Astrocyte (in vitro differentiated cells and primary cell): ENCODE measurements around the gene UBALD1. TPM values are rescaled to one million over a fixed set of nuclear protein-coding genes. Genes with fewer than 3 reads are reported as not detected.

ENCODE experiments used
- DNase-seq: peaks from one replicate; pipeline ENCODE4 v3.0.0-alpha.2; 2010; ENCODE audit warnings: low read depth
- FAIRE-seq: peaks from 2 replicates; lab custom pipeline; 2011; peaks lifted over from hg19 to GRCh38; lab: Jason Lieb, UNC
- H2AFZ ChIP-seq: 2 replicates; pipeline ENCODE4 v1.6.0; 2012; ENCODE audit warnings: low read depth, low read length, inconsistent platforms
- H3K27ac ChIP-seq: 2 replicates; pipeline ENCODE4 v1.5.1; 2011; ENCODE audit warnings: low read depth, low read length, inconsistent platforms
- H3K27me3 ChIP-seq: 2 replicates; pipeline ENCODE4 v1.6.0; 2011; ENCODE audit warnings: low read length, inconsistent platforms; ENCODE audit not compliant: insufficient read depth
- H3K36me3 ChIP-seq: 2 replicates; pipeline ENCODE4 v1.5.1; 2011; ENCODE audit warnings: low read length, inconsistent platforms; ENCODE audit not compliant: insufficient read depth
- H3K4me1 ChIP-seq: 2 replicates; pipeline ENCODE4 v1.5.1; 2011; ENCODE audit warnings: low read length, inconsistent platforms; ENCODE audit not compliant: insufficient read depth
- H3K4me2 ChIP-seq: 2 replicates; pipeline ENCODE4 v1.6.0; 2012; ENCODE audit warnings: low read length, inconsistent platforms
- H3K4me3 ChIP-seq: 2 replicates; pipeline ENCODE4 v1.5.1; 2011; ENCODE audit warnings: low read depth, mild to moderate bottlenecking, low read length, inconsistent platforms; ENCODE audit not compliant: insufficient read depth
- H3K79me2 ChIP-seq: 2 replicates; pipeline ENCODE4 v1.6.0; 2012; ENCODE audit warnings: mild to moderate bottlenecking, low read length, inconsistent platforms; ENCODE audit not compliant: insufficient read depth
- H3K9ac ChIP-seq: 2 replicates; pipeline ENCODE4 v1.6.0; 2012; ENCODE audit warnings: mild to moderate bottlenecking, low read length, inconsistent platforms
- H3K9me3 ChIP-seq: 2 replicates; pipeline ENCODE4 v1.5.1; 2012; ENCODE audit warnings: low read depth, mild to moderate bottlenecking, low read length, inconsistent platforms; ENCODE audit not compliant: insufficient read depth
- H4K20me1 ChIP-seq: 2 replicates; pipeline ENCODE4 v1.6.0; 2012; ENCODE audit warnings: low read length, inconsistent platforms; ENCODE audit not compliant: insufficient read depth
- H3K27ac Mint-ChIP-seq: one replicate; pipeline ENCODE4 v1.8.0; 2021; ENCODE audit warnings: mild to moderate bottlenecking, mixed read lengths; ENCODE audit not compliant: unreplicated experiment
- H3K27me3 Mint-ChIP-seq: one replicate; pipeline ENCODE4 v1.8.0; 2021; ENCODE audit warnings: low read depth, mixed read lengths; ENCODE audit not compliant: unreplicated experiment
- H3K36me3 Mint-ChIP-seq: one replicate; pipeline ENCODE4 v1.8.0; 2021; ENCODE audit warnings: low read depth, mixed read lengths; ENCODE audit not compliant: unreplicated experiment
- H3K4me1 Mint-ChIP-seq: one replicate; pipeline ENCODE4 v1.8.0; 2021; ENCODE audit warnings: low read depth, mixed read lengths; ENCODE audit not compliant: unreplicated experiment
- H3K4me3 Mint-ChIP-seq: one replicate; pipeline ENCODE4 v1.8.0; 2021; ENCODE audit warnings: mild to moderate bottlenecking, moderate library complexity, mixed read lengths; ENCODE audit not compliant: unreplicated experiment
- H3K9me3 Mint-ChIP-seq: one replicate; pipeline ENCODE4 v1.8.0; 2021; ENCODE audit warnings: mild to moderate bottlenecking, mixed read lengths; ENCODE audit not compliant: unreplicated experiment
- EZH2 ChIP-seq: IDR thresholded peaks from 2 replicates; pipeline ENCODE4 v1.6.1; 2012; ENCODE audit warnings: mild to moderate bottlenecking, low read length, inconsistent platforms; ENCODE audit not compliant: insufficient read depth
- total RNA-seq: library from RNA; stranded (reverse); gene quantifications from 2 replicates; pipeline ENCODE4 v1.2.1, GENCODE V29; 2021
- TF ChIP-seq, protein P1 (sequence below): IDR thresholded peaks from 2 replicates; pipeline ENCODE4 v1.5.1; 2011; ENCODE audit warnings: low read depth, mild to moderate bottlenecking, inconsistent platforms, low read length, moderate library complexity; ENCODE audit not compliant: insufficient read depth

UBALD1 gene
- total RNA-seq, 1 donor from 2014 or later = 53.0 TPM

DNA sequence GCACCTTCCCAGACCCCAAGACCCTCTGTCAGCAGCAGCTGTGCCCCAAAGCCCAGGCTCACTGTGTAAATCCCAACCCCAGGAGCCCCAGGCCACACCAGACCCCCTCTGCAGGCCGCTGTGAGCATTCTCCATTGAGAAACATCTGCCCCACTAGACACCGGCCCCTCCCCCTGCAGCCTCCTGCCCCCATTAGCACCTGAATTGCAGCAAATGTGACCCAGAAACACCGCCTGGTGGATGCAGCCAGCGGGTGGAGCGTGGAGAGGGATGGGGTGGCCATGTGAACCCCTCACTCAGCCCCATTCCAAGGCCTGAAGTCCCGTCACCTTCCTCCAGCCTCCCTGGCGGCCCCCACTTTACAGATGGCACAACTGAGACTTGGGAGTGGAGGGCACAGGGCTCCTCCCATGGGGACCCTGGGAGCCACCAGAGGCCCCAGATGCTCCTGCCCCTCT, 2.2 kb downstream of the UBALD1 start:
- Mint-ChIP-seq H3K36me3 (no peaks in the 10 kb centered on the region), H3K27me3 (no peaks in the 10 kb centered on the region), H3K27ac (no peak overlapping the region), H3K4me3 (peak overlapping the region; percentile 88), H3K4me1 (peaks cover 2% of the 10 kb centered on the region), H3K9me3 (no peaks in the 10 kb centered on the region)
- no peak for TF ChIP-seq EZH2
- TF ChIP-seq, protein P1, sequence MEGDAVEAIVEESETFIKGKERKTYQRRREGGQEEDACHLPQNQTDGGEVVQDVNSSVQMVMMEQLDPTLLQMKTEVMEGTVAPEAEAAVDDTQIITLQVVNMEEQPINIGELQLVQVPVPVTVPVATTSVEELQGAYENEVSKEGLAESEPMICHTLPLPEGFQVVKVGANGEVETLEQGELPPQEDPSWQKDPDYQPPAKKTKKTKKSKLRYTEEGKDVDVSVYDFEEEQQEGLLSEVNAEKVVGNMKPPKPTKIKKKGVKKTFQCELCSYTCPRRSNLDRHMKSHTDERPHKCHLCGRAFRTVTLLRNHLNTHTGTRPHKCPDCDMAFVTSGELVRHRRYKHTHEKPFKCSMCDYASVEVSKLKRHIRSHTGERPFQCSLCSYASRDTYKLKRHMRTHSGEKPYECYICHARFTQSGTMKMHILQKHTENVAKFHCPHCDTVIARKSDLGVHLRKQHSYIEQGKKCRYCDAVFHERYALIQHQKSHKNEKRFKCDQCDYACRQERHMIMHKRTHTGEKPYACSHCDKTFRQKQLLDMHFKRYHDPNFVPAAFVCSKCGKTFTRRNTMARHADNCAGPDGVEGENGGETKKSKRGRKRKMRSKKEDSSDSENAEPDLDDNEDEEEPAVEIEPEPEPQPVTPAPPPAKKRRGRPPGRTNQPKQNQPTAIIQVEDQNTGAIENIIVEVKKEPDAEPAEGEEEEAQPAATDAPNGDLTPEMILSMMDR = no peak
- Histone ChIP-seq H3K4me1 (peaks cover 25% of the 10 kb centered on the region), H3K27ac (no peak overlapping the region), H3K4me3 (no peak overlapping the region), H3K79me2 (peaks cover 55% of the 10 kb centered on the region), H4K20me1 (peaks cover 56% of the 10 kb centered on the region), H3K9ac (no peak overlapping the region), H2AFZ (no peak overlapping the region), H3K9me3 (no peaks in the 10 kb centered on the region), H3K27me3 (no peaks in the 10 kb centered on the region), H3K36me3 (no peaks in the 10 kb centered on the region), H3K4me2 (peak overlapping the region; percentile 99)
- FAIRE-seq (no peak), DNase-seq (no peak)

DNA sequence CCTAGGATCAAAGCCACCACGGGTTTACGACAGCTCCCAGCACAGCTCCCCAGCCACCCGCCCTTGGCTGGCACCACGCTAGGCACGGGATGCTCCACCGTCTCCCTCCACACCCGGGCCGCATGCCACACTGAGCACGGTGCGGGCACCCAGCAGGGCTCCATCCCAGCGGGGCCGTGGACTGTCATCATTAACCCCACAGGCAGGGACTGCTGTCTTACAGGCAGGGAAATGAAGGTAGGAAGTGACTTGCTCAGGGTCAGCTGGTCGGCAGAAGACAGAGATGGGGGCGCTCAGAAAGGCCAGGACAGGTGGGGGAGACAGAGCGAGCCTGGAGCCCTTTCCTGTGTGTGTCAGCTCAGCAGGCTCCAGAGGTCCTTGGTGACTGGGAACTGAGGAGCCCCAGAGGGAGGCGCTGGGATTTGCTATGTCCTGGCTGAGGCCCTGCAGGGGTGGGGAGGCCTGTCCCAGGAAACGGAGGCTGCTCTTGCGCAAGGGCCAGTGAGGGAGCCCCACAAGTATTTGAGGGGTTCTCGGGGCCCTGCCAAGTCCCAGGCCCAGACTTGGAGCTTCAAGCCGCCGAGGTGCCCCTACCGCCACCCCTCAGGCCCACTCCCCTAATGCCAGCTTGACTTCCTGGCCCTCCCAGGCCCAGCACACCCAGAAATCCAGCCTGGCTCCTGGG, 3.2 kb downstream of the UBALD1 start:
- Histone ChIP-seq H3K9ac (no peak overlapping the region), H3K4me3 (no peak overlapping the region), H3K36me3 (no peaks in the 10 kb centered on the region), H3K9me3 (no peaks in the 10 kb centered on the region), H3K27ac (no peak overlapping the region), H3K27me3 (no peaks in the 10 kb centered on the region), H4K20me1 (peaks cover 61% of the 10 kb centered on the region), H2AFZ (no peak overlapping the region), H3K4me2 (no peak overlapping the region), H3K4me1 (peaks cover 20% of the 10 kb centered on the region), H3K79me2 (peaks cover 55% of the 10 kb centered on the region)
- DNase-seq (no peak), FAIRE-seq (no peak)
- Mint-ChIP-seq H3K36me3 (no peaks in the 10 kb centered on the region), H3K4me1 (peaks cover under 1% of the 10 kb centered on the region), H3K9me3 (no peaks in the 10 kb centered on the region), H3K4me3 (no peak overlapping the region), H3K27ac (no peak overlapping the region), H3K27me3 (no peaks in the 10 kb centered on the region)
- no peak for TF ChIP-seq EZH2
- TF ChIP-seq, protein P1 = no peak
